Mesothelial cell of epicardium (in vitro differentiated cells): Measurements from ENCODE around the gene ABCA1. TPM values are rescaled to one million over a fixed set of nuclear protein-coding genes. Genes with fewer than 3 reads are reported as not detected.

Source experiments
- DNase-seq, 2 experiments: peaks; one replicate each; pipeline ENCODE4 v3.0.0; 2021; ENCODE audit warnings: low spot score in 2 of 2; ENCODE audit not compliant: unreplicated experiment in 2 of 2
- H3K27ac Mint-ChIP-seq: 2 replicates; pipeline ENCODE4 v1.8.0; 2021; ENCODE audit warnings: mixed read lengths
- H3K27me3 Mint-ChIP-seq: 2 replicates; pipeline ENCODE4 v1.8.0; 2021; ENCODE audit warnings: low read depth, mixed read lengths
- H3K36me3 Mint-ChIP-seq: 2 replicates; pipeline ENCODE4 v1.8.0; 2021; ENCODE audit warnings: mixed read lengths
- H3K4me1 Mint-ChIP-seq: 2 replicates; pipeline ENCODE4 v1.8.0; 2021; ENCODE audit warnings: mixed read lengths
- H3K4me3 Mint-ChIP-seq: 2 replicates; pipeline ENCODE4 v1.8.0; 2021; ENCODE audit warnings: mild to moderate bottlenecking, moderate library complexity, mixed read lengths
- H3K9me3 Mint-ChIP-seq: 2 replicates; pipeline ENCODE4 v1.8.0; 2021; ENCODE audit warnings: mixed read lengths
- CTCF ChIP-seq: fragments of 200-600 bp; sonication (generic); IDR thresholded peaks from one replicate; pipeline ENCODE4 v1.5.0; 2021; ENCODE audit warnings: antibody characterized with exemption; ENCODE audit not compliant: unreplicated experiment
- total RNA-seq: library from RNA; stranded (reverse); gene quantifications from 3 replicates; pipeline ENCODE4 v1.2.1, GENCODE V29; 2021

The ABCA1 gene
- total RNA-seq, 1 donor from 2014 or later: 39.9 TPM

GRCh38 chr9:104820336-104820735 lies 107.6 kb downstream of the ABCA1 start:
- no peak for DNase-seq
- Mint-ChIP-seq H3K36me3 (peaks cover 68% of the 10 kb centered on the region), H3K9me3 (no peaks in the 10 kb centered on the region), H3K27me3 (no peaks in the 10 kb centered on the region), H3K27ac (no peak overlapping the region), H3K4me3 (no peak overlapping the region), H3K4me1 (no peaks in the 10 kb centered on the region)
- TF ChIP-seq CTCF: no peak

GRCh38 chr9:104819033-104819432 lies 108.9 kb downstream of the ABCA1 start:
- TF ChIP-seq CTCF: no peak
- DNase-seq: no peak
- no peaks in the 10 kb centered on the region for H3K27me3 Mint-ChIP-seq
- no peak overlapping the region for H3K27ac Mint-ChIP-seq
- no peak overlapping the region for H3K4me3 Mint-ChIP-seq
- H3K4me1 Mint-ChIP-seq: no peaks in the 10 kb centered on the region
- H3K9me3 Mint-ChIP-seq: no peaks in the 10 kb centered on the region
- H3K36me3 Mint-ChIP-seq: peaks cover 75% of the 10 kb centered on the region

GRCh38 chr9:104817437-104817836 lies 110.5 kb downstream of the ABCA1 start:
- Mint-ChIP-seq H3K4me1 (no peaks in the 10 kb centered on the region), H3K9me3 (no peaks in the 10 kb centered on the region), H3K27ac (no peak overlapping the region), H3K4me3 (no peak overlapping the region), H3K36me3 (peaks cover 72% of the 10 kb centered on the region), H3K27me3 (no peaks in the 10 kb centered on the region)
- no peak for DNase-seq
- TF ChIP-seq CTCF: no peak

- Mint-ChIP-seq H3K9me3 (no peaks in the 10 kb centered on the region), H3K27me3 (no peaks in the 10 kb centered on the region), H3K36me3 (peaks cover 78% of the 10 kb centered on the region), H3K4me3 (no peak overlapping the region), H3K27ac (no peak overlapping the region), H3K4me1 (no peaks in the 10 kb centered on the region)
- DNase-seq: no peak
- TF ChIP-seq CTCF: no peak
Measured at GRCh38 chr9:104815851-104816565, 111.9 kb downstream of the ABCA1 start.

- Mint-ChIP-seq H3K27me3 (no peaks in the 10 kb centered on the region), H3K36me3 (peaks cover 54% of the 10 kb centered on the region), H3K27ac (no peak overlapping the region), H3K4me3 (no peak overlapping the region), H3K9me3 (no peaks in the 10 kb centered on the region), H3K4me1 (peaks cover 2% of the 10 kb centered on the region)
- TF ChIP-seq CTCF: no peak
- DNase-seq: no peak
Measured at GRCh38 chr9:104810421-104811339, 117.3 kb downstream of the ABCA1 start.
